ENCODE data around the gene LAMB2. TPM values are rescaled to one million over a fixed set of nuclear protein-coding genes. Genes with fewer than 3 reads are reported as not detected.
A peak's percentile ranks its signal among the peaks of the same experiment; 100 is the strongest.

LAMB2 gene
- total RNA-seq, 3 donors from 2014 or later (not counting 1 experiment from before 2014, with no cell fraction given), result 0.75 to 1.7 (median 1.2) TPM

DNA sequence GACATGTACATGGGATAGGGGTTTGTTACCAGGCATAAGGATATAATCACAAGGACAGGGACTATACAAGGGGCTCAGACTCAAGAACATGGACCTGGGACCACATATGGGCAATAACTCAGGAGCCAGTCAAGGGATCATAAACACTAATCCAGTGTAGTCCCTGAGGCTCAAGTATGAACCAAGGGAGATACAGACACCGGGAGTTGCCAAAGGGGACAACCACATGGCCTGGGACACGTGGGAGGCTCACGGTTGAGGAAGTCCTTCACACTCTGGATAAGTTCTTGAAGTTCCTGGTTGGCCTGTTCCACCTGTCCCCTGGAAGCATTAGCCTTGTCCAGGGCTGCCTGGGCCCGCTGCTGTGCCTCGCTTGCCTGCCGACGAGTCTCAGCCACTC lies 10.4 kb downstream of the LAMB2 start:
- intact Hi-C loops (cut with micrococcal nuclease), result no loop called here
- Histone ChIP-seq H3K27me3 (ENCODE audit: control insufficient read depth, insufficient read depth, low read length) (no peaks in the 10 kb centered on the region), H3K27ac (ENCODE audit: low read length) (no peak overlapping the region), H3K4me3 (ENCODE audit: low read length) (no peak overlapping the region), H3K36me3 (ENCODE audit: control insufficient read depth, insufficient read depth, low read length) (peaks cover 7% of the 10 kb centered on the region), H3K9me3 (ENCODE audit: control insufficient read depth, insufficient read depth, low read length) (no peaks in the 10 kb centered on the region), H3K4me1 (ENCODE audit: control insufficient read depth, insufficient read depth, low read length) (peaks cover 24% of the 10 kb centered on the region)
- ATAC-seq (no peak), DNase-seq (no peak)
- Mint-ChIP-seq H3K27ac (peak overlapping the region; percentile 81 to 87), H3K4me3 (peak overlapping the region; percentile 29), H3K27me3 (ENCODE audit: low read depth in 2 of 2) (no peaks in the 10 kb centered on the region), H3K36me3 (no peaks in the 10 kb centered on the region), H3K4me1 (peaks cover 5 to 12% of the 10 kb centered on the region in 2 donors), H3K9me3 (no peaks in the 10 kb centered on the region)
- 94% methylated on average over 7 of the region's 7 CpGs for WGBS (ENCODE audit: insufficient coverage)
- TF ChIP-seq, protein P1, sequence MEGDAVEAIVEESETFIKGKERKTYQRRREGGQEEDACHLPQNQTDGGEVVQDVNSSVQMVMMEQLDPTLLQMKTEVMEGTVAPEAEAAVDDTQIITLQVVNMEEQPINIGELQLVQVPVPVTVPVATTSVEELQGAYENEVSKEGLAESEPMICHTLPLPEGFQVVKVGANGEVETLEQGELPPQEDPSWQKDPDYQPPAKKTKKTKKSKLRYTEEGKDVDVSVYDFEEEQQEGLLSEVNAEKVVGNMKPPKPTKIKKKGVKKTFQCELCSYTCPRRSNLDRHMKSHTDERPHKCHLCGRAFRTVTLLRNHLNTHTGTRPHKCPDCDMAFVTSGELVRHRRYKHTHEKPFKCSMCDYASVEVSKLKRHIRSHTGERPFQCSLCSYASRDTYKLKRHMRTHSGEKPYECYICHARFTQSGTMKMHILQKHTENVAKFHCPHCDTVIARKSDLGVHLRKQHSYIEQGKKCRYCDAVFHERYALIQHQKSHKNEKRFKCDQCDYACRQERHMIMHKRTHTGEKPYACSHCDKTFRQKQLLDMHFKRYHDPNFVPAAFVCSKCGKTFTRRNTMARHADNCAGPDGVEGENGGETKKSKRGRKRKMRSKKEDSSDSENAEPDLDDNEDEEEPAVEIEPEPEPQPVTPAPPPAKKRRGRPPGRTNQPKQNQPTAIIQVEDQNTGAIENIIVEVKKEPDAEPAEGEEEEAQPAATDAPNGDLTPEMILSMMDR (IDR thresholded peaks at IDR 0.05), result no peak

DNA sequence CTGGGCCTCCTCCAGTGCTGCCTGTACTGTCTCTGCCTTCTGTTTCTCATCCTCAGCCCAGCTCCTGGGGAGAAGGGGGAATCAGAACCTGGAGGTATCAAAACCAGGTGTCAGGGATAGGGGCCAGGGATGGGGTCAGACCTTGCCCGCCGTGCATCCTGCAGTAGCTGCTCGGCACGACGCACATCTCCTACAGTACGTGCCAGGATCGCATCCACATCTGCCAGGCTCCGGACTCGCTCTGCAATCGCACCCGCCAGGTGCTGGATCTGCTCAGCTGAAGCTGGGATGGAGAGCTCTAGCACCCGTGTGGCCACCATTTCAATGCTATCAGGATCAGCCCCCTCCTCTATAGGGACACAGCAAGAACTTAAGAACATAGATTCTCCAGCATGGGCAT lies 10.8 kb downstream of the LAMB2 start:
- H3K9me3 ChIP-seq (ENCODE audit: control insufficient read depth, insufficient read depth, low read length), result no peaks in the 10 kb centered on the region

DNA sequence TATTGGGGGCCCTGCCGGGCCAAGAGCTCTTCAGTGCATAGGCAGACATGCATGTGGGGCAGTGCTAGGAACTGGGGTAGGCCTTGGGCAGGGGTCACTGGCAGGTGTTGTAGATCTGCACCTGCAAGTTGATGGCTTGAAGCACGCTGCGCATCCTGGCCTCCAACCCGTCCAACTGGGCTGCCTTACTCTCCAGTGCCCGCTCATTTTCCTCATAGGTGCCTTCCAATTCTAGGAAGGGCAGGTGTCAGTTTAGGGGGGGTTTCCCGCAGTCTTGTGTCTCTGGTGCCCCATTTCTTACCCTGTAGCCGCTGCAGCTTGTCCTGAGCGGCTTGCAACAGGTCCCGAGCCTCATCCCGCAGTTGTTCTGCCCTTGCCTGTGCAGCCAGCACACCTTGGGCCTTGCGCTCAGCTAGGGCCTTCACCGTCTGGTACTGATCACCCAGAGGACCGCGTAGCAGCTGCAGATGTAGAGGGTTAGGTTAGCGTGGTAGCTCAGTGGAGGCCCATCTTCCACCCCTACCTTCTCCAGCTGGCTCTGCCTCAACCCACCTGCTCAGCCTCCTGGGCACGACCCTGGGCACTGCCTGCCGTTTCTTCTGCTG lies 11.6 kb downstream of the LAMB2 start:
- H3K27me3 ChIP-seq (ENCODE audit: control insufficient read depth, insufficient read depth, low read length), result no peaks in the 10 kb centered on the region
- intact Hi-C loops (cut with micrococcal nuclease), result no loop called here
- no peaks in the 10 kb centered on the region for H3K9me3 ChIP-seq (ENCODE audit: control insufficient read depth, insufficient read depth, low read length)
- peak overlapping the region; percentile 77 for H3K4me3 Mint-ChIP-seq
- H3K4me3 ChIP-seq (ENCODE audit: low read length), result peak overlapping the region; percentile 85
- H3K27me3 Mint-ChIP-seq (ENCODE audit: low read depth in 2 of 2), result no peaks in the 10 kb centered on the region
- no peaks in the 10 kb centered on the region for H3K36me3 Mint-ChIP-seq
- TF ChIP-seq, protein P1 (IDR thresholded peaks at IDR 0.05), result no peak
- H3K36me3 ChIP-seq (ENCODE audit: control insufficient read depth, insufficient read depth, low read length), result peaks cover 20% of the 10 kb centered on the region
- ATAC-seq, result no peak
- H3K27ac Mint-ChIP-seq, result peak overlapping the region; percentile 81 to 87
- H3K27ac ChIP-seq (ENCODE audit: low read length), result peak overlapping the region; percentile 95
- DNase-seq, result no peak
- H3K4me1 Mint-ChIP-seq, result peaks cover 5 to 12% of the 10 kb centered on the region in 2 donors
- peaks cover 24% of the 10 kb centered on the region for H3K4me1 ChIP-seq (ENCODE audit: control insufficient read depth, insufficient read depth, low read length)
- H3K9me3 Mint-ChIP-seq, result no peaks in the 10 kb centered on the region
- WGBS (ENCODE audit: insufficient coverage), result 82% methylated on average over 17 of the region's 17 CpGs

More for the DNA sequence above, 10.8 kb downstream of the LAMB2 start:
- peaks cover 12% of the 10 kb centered on the region for H3K36me3 ChIP-seq (ENCODE audit: control insufficient read depth, insufficient read depth, low read length)
- H3K36me3 Mint-ChIP-seq, result no peaks in the 10 kb centered on the region
- 98% methylated on average over 12 of the region's 12 CpGs for WGBS (ENCODE audit: insufficient coverage)
- peak overlapping the region; percentile 81 to 87 for H3K27ac Mint-ChIP-seq
- H3K4me1 Mint-ChIP-seq, result peaks cover 5 to 12% of the 10 kb centered on the region in 2 donors
- H3K27me3 Mint-ChIP-seq (ENCODE audit: low read depth in 2 of 2), result no peaks in the 10 kb centered on the region
- H3K4me3 Mint-ChIP-seq, result peak overlapping the region; percentile 70
- H3K27me3 ChIP-seq (ENCODE audit: control insufficient read depth, insufficient read depth, low read length), result no peaks in the 10 kb centered on the region
- H3K4me3 ChIP-seq (ENCODE audit: low read length), result no peak overlapping the region
- no peaks in the 10 kb centered on the region for H3K9me3 Mint-ChIP-seq
- intact Hi-C loops (cut with micrococcal nuclease), result no loop called here
- TF ChIP-seq, protein P1 (IDR thresholded peaks at IDR 0.05), result no peak
- no peak overlapping the region for H3K27ac ChIP-seq (ENCODE audit: low read length)
- DNase-seq (no peak), ATAC-seq (no peak)
- H3K4me1 ChIP-seq (ENCODE audit: control insufficient read depth, insufficient read depth, low read length), result peaks cover 24% of the 10 kb centered on the region
